Suprapubic skin (tissue), 3 donors: ENCODE data around the gene PCDHGB2.
"Not testable (repeated sequence)": the region's sequence is repeated elsewhere in the genome, so short reads cannot be mapped to it uniquely, and the experiment has no call there.

ENCODE experiments used
- POLR2A ChIP-seq, 2 donors: fragments of 450-650 bp; IDR thresholded peaks; one replicate each; pipeline ENCODE4 v1.6.1; 2017; ENCODE audit warnings: antibody characterized with exemption in 2 of 2, mild to moderate bottlenecking in 2 of 2, moderate library complexity in 2 of 2
- TF ChIP-seq, protein P1 (sequence below), 2 donors: fragments of 200-600 bp in 1 of 2; fragments of 450-650 bp in 1 of 2; sonication (generic) in 1 of 2; IDR thresholded peaks; one replicate each; pipeline ENCODE4 v1.5.1; 2016 to 2019; ENCODE audit warnings: antibody characterized with exemption in 2 of 2, mild to moderate bottlenecking in 1 of 2, moderate library complexity in 1 of 2

DNA sequence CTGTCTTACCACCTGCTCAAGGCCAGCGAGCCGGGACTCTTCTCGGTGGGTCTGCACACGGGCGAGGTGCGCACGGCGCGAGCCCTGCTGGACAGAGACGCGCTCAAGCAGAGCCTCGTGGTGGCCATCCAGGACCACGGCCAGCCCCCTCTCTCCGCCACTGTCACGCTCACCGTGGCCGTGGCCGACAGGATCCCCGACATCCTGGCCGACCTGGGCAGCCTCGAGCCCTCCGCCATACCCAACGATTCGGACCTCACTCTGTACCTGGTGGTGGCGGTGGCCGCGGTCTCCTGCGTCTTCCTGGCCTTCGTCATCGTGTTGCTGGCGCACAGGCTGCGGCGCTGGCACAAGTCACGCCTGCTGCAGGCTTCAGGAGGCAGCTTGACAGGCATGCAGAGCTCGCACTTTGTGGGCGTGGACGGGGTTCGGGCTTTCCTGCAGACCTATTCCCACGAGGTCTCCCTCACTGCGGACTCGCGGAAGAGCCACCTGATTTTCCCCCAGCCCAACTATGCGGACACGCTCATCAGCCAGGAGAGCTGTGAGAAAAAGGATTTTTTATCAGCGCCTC is 18.9 kb upstream of the PCDHGB2 start:
- TF ChIP-seq, protein P1, sequence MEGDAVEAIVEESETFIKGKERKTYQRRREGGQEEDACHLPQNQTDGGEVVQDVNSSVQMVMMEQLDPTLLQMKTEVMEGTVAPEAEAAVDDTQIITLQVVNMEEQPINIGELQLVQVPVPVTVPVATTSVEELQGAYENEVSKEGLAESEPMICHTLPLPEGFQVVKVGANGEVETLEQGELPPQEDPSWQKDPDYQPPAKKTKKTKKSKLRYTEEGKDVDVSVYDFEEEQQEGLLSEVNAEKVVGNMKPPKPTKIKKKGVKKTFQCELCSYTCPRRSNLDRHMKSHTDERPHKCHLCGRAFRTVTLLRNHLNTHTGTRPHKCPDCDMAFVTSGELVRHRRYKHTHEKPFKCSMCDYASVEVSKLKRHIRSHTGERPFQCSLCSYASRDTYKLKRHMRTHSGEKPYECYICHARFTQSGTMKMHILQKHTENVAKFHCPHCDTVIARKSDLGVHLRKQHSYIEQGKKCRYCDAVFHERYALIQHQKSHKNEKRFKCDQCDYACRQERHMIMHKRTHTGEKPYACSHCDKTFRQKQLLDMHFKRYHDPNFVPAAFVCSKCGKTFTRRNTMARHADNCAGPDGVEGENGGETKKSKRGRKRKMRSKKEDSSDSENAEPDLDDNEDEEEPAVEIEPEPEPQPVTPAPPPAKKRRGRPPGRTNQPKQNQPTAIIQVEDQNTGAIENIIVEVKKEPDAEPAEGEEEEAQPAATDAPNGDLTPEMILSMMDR (IDR thresholded peaks at IDR 0.05) = not testable (repeated sequence)
- TF ChIP-seq POLR2A (IDR thresholded peaks at IDR 0.05) = not testable (repeated sequence)
